ENCODE measurements around the gene TARS1.

DNA sequence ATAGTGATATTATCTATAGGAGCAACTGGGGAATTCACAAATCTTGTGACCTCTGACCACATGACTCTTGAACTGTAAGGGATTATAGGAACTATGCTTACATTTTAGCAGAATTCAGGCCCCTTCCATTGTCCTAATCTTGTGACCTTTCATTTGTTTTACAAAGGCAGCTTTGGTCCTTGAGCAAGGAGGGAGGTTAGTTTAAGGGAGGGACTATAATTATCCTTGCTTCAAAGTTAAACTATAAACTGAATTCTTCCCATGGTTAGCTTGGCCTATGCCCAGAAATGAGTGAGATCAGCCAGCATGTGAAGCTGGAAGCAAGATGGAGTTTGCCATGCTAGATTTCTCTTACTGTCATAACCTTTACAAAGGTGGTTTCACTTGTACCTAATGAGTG lies 51.2 kb downstream of the TARS1 start:
- TF ChIP-seq, protein P1, sequence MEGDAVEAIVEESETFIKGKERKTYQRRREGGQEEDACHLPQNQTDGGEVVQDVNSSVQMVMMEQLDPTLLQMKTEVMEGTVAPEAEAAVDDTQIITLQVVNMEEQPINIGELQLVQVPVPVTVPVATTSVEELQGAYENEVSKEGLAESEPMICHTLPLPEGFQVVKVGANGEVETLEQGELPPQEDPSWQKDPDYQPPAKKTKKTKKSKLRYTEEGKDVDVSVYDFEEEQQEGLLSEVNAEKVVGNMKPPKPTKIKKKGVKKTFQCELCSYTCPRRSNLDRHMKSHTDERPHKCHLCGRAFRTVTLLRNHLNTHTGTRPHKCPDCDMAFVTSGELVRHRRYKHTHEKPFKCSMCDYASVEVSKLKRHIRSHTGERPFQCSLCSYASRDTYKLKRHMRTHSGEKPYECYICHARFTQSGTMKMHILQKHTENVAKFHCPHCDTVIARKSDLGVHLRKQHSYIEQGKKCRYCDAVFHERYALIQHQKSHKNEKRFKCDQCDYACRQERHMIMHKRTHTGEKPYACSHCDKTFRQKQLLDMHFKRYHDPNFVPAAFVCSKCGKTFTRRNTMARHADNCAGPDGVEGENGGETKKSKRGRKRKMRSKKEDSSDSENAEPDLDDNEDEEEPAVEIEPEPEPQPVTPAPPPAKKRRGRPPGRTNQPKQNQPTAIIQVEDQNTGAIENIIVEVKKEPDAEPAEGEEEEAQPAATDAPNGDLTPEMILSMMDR (IDR thresholded peaks at IDR 0.05) = no peak
- TF ChIP-seq POLR2A (IDR thresholded peaks at IDR 0.05) = no peak
